IPS DF 19.7 (cell line): ENCODE measurements around the gene PCDHGA6.
"Not testable (repeated sequence)": the region's sequence is repeated elsewhere in the genome, so short reads cannot be mapped to it uniquely, and the experiment has no call there.

Experiments
- DNase-seq: peaks from one replicate; pipeline ENCODE4 v3.0.0-alpha.2; 2013; ENCODE audit warnings: low read depth, low spot score

The PCDHGA6 gene

DNA sequence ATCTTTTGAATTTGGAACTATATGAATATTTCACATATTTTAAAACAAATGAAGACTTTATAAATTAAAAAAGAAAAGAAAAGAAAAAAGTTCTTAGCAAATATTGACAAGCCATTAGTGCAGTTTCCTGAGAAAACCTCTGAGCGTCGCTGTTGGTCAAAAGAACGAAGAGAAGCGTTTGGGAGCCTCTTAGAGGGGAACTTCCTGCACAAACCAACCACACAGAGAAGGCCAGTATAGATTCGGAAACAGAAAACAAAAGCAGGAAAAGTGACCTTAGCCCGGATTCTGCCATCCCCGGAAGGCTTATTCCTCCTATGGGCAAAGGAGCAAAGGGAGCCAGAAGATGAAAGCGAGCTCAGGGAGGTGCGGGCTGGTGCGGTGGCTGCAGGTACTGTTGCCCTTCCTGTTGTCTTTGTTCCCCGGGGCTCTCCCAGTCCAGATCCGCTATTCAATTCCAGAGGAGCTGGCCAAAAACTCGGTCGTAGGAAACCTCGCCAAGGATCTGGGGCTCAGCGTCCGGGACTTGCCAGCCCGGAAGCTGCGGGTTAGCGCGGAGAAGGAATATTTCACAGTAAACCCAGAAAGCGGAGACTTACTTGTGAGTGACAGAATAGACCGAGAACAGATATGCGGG lies 13.8 kb upstream of the PCDHGA6 start, which contains the start of gene PCDHGB2:
Gene PCDHGB2 (plus strand): TSS at position 205 of the 637 bp plus-strand sequence. CDS start 142 bp downstream, at position 347.
- DNase-seq, result no peak

GRCh38 chr5:141360685-141361084 lies 13.0 kb upstream of the PCDHGA6 start:
- no peak for DNase-seq

GRCh38 chr5:141362719-141363118 lies 11.0 kb upstream of the PCDHGA6 start:
- DNase-seq, result no peak

DNA sequence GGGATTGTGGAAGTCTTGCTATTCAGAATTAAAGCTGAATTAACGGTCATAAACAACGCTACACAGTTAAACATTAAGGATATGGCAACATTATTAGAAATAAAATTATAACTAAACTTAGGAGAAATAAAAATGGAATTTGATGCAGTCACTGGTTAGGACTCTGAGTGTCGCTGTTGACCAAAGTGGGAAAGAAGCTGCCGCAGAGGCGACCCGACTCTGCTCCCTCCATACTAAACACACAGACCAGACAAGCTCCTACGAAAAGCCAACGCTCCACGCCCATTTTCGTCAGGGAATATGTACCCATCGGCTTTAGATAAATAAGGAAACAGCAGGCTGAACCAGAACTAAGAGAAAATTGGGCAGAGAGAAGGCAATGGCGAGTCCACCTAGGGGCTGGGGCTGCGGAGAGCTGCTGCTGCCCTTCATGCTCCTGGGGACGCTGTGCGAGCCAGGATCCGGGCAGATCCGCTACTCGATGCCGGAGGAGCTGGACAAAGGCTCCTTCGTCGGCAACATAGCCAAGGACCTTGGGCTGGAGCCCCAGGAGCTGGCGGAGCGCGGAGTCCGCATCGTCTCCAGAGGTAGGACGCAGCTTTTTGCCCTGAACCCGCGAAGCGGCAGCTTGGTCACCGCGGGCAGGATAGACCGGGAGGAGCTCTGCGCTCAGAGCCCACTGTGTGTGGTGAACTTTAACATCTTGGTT lies 9.6 kb upstream of the PCDHGA6 start, which contains the start of gene PCDHGA5:
Gene PCDHGA5 (plus strand): TSS at position 211 of the 709 bp plus-strand sequence. CDS start 169 bp downstream, at position 380.
- no peak for DNase-seq

DNA sequence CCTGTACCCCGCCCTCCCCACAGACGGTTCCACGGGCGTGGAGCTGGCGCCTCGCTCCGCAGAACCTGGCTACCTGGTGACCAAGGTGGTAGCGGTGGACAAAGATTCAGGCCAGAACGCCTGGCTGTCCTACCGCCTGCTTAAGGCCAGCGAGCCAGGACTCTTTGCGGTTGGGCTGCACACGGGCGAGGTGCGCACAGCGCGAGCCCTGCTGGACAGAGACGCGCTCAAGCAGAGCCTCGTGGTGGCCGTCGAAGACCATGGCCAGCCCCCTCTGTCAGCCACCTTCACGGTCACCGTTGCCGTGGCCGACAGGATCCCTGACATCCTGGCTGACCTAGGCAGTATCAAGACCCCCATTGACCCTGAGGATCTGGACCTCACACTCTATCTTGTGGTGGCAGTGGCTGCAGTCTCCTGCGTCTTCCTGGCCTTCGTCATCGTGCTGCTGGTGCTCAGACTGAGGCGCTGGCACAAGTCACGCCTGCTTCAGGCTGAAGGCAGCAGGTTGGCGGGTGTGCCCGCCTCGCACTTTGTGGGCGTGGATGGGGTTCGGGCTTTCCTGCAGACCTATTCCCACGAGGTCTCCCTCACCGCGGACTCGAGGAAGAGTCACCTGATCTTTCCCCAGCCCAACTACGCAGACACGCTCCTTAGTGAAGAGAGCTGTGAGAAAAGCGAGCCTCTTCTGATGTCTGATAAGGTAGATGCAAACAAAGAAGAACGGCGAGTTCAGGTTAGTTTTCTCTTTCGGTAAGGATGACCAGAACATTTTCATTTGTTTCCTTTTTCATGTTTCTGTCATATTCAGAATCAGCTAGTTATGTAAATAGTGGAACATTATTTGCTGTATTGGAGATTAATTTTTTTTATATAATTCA lies 7.4 kb upstream of the PCDHGA6 start:
- DNase-seq, result no peak

GRCh38 chr5:141369994-141370848 lies 3.5 kb upstream of the PCDHGA6 start, which contains the start of gene PCDHGB3:
PCDHGB3 (plus strand) TSS chr5:141370242; CDS start chr5:141370395, 153 bp downstream.
- no peak for DNase-seq

DNA sequence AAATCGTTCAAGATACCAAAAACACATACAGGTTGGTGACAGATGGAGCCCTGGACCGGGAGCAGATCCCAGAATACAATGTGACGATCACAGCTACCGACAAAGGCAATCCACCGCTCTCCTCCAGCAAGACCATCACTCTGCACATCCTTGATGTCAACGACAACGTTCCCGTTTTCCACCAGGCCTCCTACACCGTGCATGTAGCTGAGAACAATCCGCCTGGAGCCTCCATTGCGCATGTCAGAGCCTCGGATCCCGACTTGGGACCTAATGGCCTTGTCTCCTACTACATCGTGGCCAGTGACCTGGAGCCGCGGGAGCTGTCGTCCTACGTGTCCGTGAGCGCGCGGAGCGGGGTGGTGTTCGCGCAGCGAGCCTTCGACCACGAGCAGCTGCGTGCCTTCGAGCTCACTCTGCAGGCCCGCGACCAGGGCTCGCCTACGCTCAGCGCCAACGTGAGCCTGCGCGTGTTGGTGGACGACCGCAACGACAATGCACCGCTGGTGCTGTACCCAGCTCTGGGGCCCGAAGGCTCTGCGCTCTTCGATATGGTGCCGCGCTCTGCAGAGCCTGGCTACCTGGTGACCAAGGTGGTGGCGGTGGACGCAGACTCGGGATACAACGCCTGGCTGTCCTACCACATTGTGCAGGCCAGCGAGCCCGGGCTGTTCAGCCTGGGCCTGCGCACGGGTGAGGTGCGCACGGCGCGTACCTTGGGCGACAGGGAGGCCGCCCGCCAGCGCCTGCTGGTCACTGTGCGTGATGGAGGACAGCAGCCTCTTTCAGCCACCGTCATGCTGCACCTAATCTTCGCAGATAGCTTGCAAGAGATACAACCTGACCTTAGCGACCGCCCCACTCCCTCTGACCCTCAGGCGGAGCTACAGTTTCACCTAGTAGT lies 1.9 kb upstream of the PCDHGA6 start:
- no peak for DNase-seq

GRCh38 chr5:141374627-141375026 lies 936 bp downstream of the PCDHGA6 start:
- no peak for DNase-seq

DNA sequence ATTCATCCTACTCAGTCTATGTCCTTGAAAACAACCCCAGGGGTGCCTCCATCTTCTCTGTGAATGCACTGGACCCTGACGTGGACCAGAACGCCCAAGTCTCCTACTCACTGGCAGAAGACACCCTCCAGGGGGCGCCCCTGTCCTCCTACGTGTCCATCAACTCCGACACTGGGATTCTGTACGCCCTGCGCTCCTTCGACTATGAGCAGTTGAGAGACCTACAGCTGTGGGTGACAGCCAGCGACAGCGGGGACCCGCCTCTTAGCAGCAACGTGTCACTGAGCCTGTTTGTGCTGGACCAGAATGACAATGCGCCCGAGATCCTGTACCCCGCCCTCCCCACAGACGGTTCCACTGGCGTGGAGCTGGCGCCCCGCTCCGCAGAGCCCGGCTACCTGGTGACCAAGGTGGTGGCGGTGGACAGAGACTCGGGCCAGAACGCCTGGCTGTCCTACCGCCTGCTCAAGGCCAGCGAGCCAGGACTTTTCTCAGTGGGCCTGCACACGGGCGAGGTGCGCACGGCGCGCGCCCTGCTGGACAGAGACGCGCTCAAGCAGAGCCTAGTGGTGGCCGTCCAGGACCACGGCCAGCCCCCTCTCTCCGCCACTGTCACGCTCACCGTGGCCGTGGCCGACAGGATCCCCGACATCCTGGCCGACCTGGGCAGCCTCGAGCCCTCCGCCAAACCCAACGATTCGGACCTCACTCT lies 1.9 kb downstream of the PCDHGA6 start:
- not testable (repeated sequence) for DNase-seq

- DNase-seq, result no peak
These were observed 9.0 kb downstream of the PCDHGA6 start, which contains the start of gene PCDHGA7 for GRCh38 chr5:141382469-141383294. PCDHGA7 (plus strand) TSS chr5:141382742; CDS start chr5:141382900, 158 bp downstream.

- DNase-seq, result no peak
These were observed 9.7 kb downstream of the PCDHGA6 start for GRCh38 chr5:141383345-141383744.

DNA sequence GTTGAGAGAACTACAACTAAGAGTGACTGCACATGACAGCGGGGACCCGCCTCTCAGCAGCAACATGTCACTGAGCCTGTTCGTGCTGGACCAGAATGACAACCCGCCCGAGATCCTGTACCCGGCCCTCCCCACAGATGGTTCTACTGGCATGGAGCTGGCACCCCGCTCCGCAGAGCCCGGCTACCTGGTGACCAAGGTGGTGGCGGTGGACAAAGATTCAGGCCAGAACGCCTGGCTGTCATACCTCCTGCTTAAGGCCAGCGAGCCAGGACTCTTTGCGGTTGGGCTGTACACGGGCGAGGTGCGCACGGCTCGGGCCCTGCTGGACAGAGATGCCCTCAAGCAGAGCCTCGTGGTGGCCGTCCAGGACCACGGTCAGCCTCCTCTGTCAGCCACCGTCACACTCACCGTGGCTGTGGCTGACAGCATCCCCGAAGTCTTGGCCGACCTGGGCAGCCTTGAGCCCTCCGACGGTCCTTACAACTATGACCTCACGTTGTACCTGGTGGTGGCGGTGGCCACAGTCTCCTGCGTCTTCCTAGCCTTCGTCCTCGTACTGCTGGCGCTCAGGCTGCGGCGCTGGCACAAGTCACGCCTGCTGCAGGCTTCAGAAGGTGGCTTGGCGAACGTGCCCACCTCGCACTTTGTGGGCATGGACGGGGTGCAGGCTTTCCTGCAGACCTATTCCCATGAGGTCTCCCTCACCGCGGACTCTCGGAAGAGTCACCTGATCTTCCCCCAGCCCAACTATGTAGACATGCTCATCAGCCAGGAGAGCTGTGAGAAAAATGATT lies 11.0 kb downstream of the PCDHGA6 start:
- DNase-seq, result no peak

- not testable (repeated sequence) for DNase-seq
These were observed 14.0 kb downstream of the PCDHGA6 start, which contains the start of gene PCDHGB4 for GRCh38 chr5:141387557-141388311. PCDHGB4 (plus strand) TSS chr5:141387698; CDS start chr5:141387885, 187 bp downstream.

DNA sequence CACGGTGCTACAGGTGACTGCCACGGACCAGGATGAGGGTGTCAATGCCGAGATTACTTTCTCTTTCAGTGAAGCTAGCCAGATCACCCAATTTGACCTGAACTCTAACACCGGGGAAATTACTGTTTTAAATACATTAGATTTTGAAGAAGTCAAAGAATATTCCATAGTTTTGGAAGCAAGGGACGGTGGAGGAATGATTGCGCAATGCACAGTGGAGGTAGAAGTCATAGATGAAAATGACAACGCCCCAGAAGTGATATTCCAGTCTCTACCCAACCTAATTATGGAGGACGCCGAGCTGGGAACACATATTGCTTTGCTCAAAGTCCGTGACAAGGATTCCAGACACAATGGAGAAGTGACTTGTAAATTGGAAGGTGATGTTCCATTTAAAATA lies 15.0 kb downstream of the PCDHGA6 start:
- DNase-seq, result no peak

- DNase-seq, result no peak
These were observed 15.7 kb downstream of the PCDHGA6 start for GRCh38 chr5:141389153-141390042.
